ENCODE data around the gene RANGRF. TPM values are rescaled to one million over a fixed set of nuclear protein-coding genes. Genes with fewer than 3 reads are reported as not detected.

RANGRF gene
- polyA plus RNA-seq, 3 donors: 29.5 to 33.7 (median 31.7) TPM

- no peak for DNase-seq
These were observed 21.6 kb upstream of the RANGRF start for GRCh38 chr17:8266648-8267479.

- DNase-seq: no peak
These were observed 20.9 kb upstream of the RANGRF start for GRCh38 chr17:8267480-8268147.

- no peak for DNase-seq
These were observed 19.7 kb upstream of the RANGRF start for GRCh38 chr17:8268550-8269298.

GRCh38 chr17:8272421-8272820, 16.0 kb upstream of the RANGRF start:
- no peak for DNase-seq

GRCh38 chr17:8273884-8274444, 14.5 kb upstream of the RANGRF start:
- DNase-seq: peak; percentile 55

- DNase-seq: no peak
These were observed 13.7 kb upstream of the RANGRF start for GRCh38 chr17:8274816-8275215.

- DNase-seq: no peak
These were observed 12.8 kb upstream of the RANGRF start for GRCh38 chr17:8275421-8276290.

- no peak for DNase-seq
These were observed 11.2 kb upstream of the RANGRF start for GRCh38 chr17:8277317-8277716.

- DNase-seq: no peak
These were observed 6.1 kb upstream of the RANGRF start for GRCh38 chr17:8282345-8282744.

GRCh38 chr17:8283356-8283755, 5.1 kb upstream of the RANGRF start:
- DNase-seq: no peak

- DNase-seq: no peak
These were observed 4.3 kb upstream of the RANGRF start for GRCh38 chr17:8284126-8284525.

GRCh38 chr17:8285270-8286181, 2.9 kb upstream of the RANGRF start:
- no peak for DNase-seq

- DNase-seq: no peak
These were observed 677 bp upstream of the RANGRF start for GRCh38 chr17:8287651-8288335.

- DNase-seq: no peak
These were observed 580 bp downstream of the RANGRF start for GRCh38 chr17:8289103-8289397.

- DNase-seq: no peak
These were observed 1.6 kb downstream of the RANGRF start for GRCh38 chr17:8290043-8290442.

- DNase-seq: no peak
These were observed 4.3 kb downstream of the RANGRF start for GRCh38 chr17:8292639-8293395.

- no peak for DNase-seq
These were observed 5.9 kb downstream of the RANGRF start for GRCh38 chr17:8294361-8294760.

- no peak for DNase-seq
These were observed 6.4 kb downstream of the RANGRF start for GRCh38 chr17:8294814-8295316.

- DNase-seq: no peak
These were observed 11.8 kb downstream of the RANGRF start for GRCh38 chr17:8300226-8300625.
